Mucosa of descending colon (tissue), 3 donors: Measurements from ENCODE around the gene MADCAM1. TPM values are rescaled to one million over a fixed set of nuclear protein-coding genes. Genes with fewer than 3 reads are reported as not detected.
A peak's percentile ranks its signal among the peaks of the same experiment; 100 is the strongest.

Source experiments
- ATAC-seq: fragments of 200-7000 bp; cut with Tn5 transposase; one replicate; pipeline ENCODE4 v1.9.1; 2020; ENCODE audit warnings: mild to moderate bottlenecking, moderate library complexity
- DNase-seq, 3 donors: peaks; one replicate each; pipeline ENCODE4 v3.0.0-alpha.2; 2020
- H3K36me3 ChIP-seq: fragments of 200-600 bp; one replicate; pipeline ENCODE4 v1.8.0; 2021; ENCODE audit warnings: low read depth, mild to moderate bottlenecking
- H3K4me1 ChIP-seq: fragments of 200-600 bp; one replicate; pipeline ENCODE4 v1.8.0; 2021; ENCODE audit warnings: low read depth, mild to moderate bottlenecking
- H3K4me3 ChIP-seq: fragments of 200-600 bp; one replicate; pipeline ENCODE4 v1.8.0; 2021; ENCODE audit warnings: mild to moderate bottlenecking
- H3K9me3 ChIP-seq: fragments of 200-600 bp; one replicate; pipeline ENCODE4 v1.8.0; 2021; ENCODE audit warnings: mild to moderate bottlenecking
- CTCF ChIP-seq: fragments of 200-600 bp; IDR thresholded peaks from one replicate; pipeline ENCODE4 v1.8.0; 2022; ENCODE audit warnings: antibody characterized with exemption, mild to moderate bottlenecking
- intact Hi-C, 2 donors: fragments of 100-400 bp; cut with DNase I in 1 of 2; cut with micrococcal nuclease in 1 of 2; formaldehyde crosslinking; loops; one replicate each; pipeline versions ENCODE4 v1.11.0 to v1.11.1; 2022; cut with DNase I, micrococcal nuclease
- total RNA-seq, 3 donors: library from RNA; stranded (reverse); fragmentation: NEBNext Ultra II Directional in 2 of 3; extraction: Animal tissue kit (Norgen Biotek cat#: 25700) in 2 of 3; gene quantifications; one replicate each; pipeline versions ENCODE4 v1.2.1 to v1.2.4, GENCODE V29; 2021 to 2023
- donor health status: DM: no; HTN: no; CAD: no; lungs with moderate emphysema.
- donor health status: DM: no; HTN: no; CAD: no.
- donor health status: DM: no; HTN: yes; CAD: no.

Gene MADCAM1
- total RNA-seq, 3 donors from 2014 or later, result 2.3 to 4.3 (median 4.1) TPM

- intact Hi-C loops, result no loop called here
- H3K4me3 ChIP-seq, result peak overlapping the region; percentile 71
- ATAC-seq (peak; percentile 37), DNase-seq (peak in 1 of 3 donors; percentile 59)
- H3K36me3 ChIP-seq, result no peaks in the 10 kb centered on the region
- H3K4me1 ChIP-seq, result peaks cover 21% of the 10 kb centered on the region
- H3K9me3 ChIP-seq, result no peaks in the 10 kb centered on the region
- no peak for TF ChIP-seq CTCF
Measured at GRCh38 chr19:530134-531008, 34.1 kb downstream of the MADCAM1 start.

GRCh38 chr19:531009-531752 lies 34.9 kb downstream of the MADCAM1 start:
- H3K4me1 ChIP-seq, result peaks cover 21% of the 10 kb centered on the region
- intact Hi-C loops, result no loop called here

GRCh38 chr19:531753-532560 lies 35.7 kb downstream of the MADCAM1 start, which contains the start of gene CDC34:
CDC34 (plus strand) TSS chr19:531760; CDS start chr19:531932, 172 bp downstream.
- peak within 1 kb of the TSS; percentile 71 for H3K4me3 ChIP-seq
- no peak for TF ChIP-seq CTCF
- H3K4me1 ChIP-seq, result peaks cover 21% of the 10 kb centered on the region
- H3K9me3 ChIP-seq, result no peaks in the 10 kb centered on the region
- DNase-seq (peak in 1 of 3 donors; percentile 61), ATAC-seq (peak; percentile 3)
- intact Hi-C loops, result no loop called here
- peaks cover 7% of the 10 kb centered on the region for H3K36me3 ChIP-seq

More at GRCh38 chr19:531009-531752, 34.9 kb downstream of the MADCAM1 start:
- Histone ChIP-seq H3K9me3 (no peaks in the 10 kb centered on the region), H3K36me3 (no peaks in the 10 kb centered on the region), H3K4me3 (peak overlapping the region; percentile 71)
- no peak for TF ChIP-seq CTCF
- ATAC-seq, result peak; percentile 88
- peak; percentile 82 to 94 (median 89) for DNase-seq

- Histone ChIP-seq H3K4me1 (peaks cover 21% of the 10 kb centered on the region), H3K36me3 (peaks cover 9% of the 10 kb centered on the region), H3K9me3 (no peaks in the 10 kb centered on the region), H3K4me3 (peak overlapping the region; percentile 71)
- ATAC-seq (peak; percentile 31), DNase-seq (peak; percentile 67 to 74 (median 67))
- intact Hi-C loops, result no loop called here
- peak; percentile 10 for TF ChIP-seq CTCF
Measured at GRCh38 chr19:532561-533363, 36.5 kb downstream of the MADCAM1 start.
